Measurements from ENCODE around the gene CDH18.

DNA sequence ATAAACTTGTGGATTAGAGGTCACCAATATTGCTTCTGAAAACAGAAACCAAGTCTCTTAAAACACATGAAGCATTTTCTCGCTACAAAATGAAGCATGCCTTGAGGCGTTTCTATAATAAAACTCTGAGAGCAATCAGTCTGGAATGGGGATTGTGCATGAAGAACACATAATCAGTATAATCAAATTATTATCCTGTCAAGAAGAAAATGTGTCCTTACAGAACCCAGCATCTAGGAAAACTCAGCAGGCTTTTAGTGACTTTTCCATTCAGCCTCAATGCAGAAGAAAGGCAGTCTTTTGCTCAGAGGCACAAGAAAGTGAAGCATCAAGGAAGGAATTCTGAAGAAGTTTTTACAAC, 121.9 kb downstream of the CDH18 start:
- TF ChIP-seq, protein P1, sequence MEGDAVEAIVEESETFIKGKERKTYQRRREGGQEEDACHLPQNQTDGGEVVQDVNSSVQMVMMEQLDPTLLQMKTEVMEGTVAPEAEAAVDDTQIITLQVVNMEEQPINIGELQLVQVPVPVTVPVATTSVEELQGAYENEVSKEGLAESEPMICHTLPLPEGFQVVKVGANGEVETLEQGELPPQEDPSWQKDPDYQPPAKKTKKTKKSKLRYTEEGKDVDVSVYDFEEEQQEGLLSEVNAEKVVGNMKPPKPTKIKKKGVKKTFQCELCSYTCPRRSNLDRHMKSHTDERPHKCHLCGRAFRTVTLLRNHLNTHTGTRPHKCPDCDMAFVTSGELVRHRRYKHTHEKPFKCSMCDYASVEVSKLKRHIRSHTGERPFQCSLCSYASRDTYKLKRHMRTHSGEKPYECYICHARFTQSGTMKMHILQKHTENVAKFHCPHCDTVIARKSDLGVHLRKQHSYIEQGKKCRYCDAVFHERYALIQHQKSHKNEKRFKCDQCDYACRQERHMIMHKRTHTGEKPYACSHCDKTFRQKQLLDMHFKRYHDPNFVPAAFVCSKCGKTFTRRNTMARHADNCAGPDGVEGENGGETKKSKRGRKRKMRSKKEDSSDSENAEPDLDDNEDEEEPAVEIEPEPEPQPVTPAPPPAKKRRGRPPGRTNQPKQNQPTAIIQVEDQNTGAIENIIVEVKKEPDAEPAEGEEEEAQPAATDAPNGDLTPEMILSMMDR (IDR thresholded peaks at IDR 0.05) = no peak
- TF ChIP-seq POLR2A (IDR thresholded peaks at IDR 0.05) = no peak

Data from body of pancreas (tissue), 4 donors.